ENCODE results near the gene ACSS1. TPM values are rescaled to one million over a fixed set of nuclear protein-coding genes. Genes with fewer than 3 reads are reported as not detected.

ACSS1 gene
- total and polyA plus RNA-seq, 12 donors = 7.2 to 97.3 (median 16.9) TPM

DNA sequence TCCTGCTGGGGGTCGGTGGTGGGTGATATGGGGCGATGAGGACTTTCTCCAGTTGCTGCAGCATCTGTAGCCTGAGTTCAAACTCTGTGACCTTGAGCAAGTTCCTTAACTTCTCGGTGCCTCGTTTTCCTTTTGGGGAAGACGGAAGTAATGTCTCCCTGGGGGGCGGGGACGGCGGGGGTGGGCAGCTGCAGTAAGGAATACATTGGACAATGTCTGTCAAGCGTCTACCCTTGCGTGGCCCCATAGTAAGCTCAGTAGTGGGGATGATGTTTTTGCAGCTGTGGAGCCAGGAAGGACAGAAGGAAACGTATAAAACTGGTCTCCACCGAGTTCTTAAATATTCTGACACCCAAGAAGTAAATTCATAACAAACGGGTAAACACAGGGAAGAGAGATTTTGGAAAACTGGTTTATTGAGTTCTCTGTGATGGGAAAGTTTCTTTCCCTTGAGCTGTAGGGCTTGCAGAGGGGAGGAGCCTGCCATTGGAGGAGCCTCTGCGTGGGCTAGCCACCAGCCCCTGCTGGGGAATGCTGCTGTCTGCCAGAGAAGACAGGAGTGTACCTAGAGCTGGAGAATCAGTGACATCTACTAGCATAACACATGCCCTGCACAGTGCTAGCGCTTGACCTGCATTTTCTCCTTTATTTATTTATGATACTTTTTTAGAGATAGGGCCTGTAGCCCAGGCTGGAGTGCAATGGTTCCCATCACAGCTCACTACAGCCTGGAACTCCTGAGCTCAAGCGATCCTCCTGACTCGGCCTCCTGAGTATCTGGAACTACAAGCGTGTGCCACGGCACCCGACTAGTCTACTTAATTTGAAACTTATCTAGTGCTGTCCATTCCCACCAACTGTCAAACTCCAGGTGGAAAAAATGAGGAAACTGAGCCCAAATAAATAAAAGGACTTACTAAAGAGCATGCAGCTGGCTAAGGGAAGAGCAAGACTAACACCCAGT lies 1.2 kb upstream of the ACSS1 start:
- no peak for TF ChIP-seq POLR2A (IDR thresholded peaks at IDR 0.05)
- TF ChIP-seq, protein P1, sequence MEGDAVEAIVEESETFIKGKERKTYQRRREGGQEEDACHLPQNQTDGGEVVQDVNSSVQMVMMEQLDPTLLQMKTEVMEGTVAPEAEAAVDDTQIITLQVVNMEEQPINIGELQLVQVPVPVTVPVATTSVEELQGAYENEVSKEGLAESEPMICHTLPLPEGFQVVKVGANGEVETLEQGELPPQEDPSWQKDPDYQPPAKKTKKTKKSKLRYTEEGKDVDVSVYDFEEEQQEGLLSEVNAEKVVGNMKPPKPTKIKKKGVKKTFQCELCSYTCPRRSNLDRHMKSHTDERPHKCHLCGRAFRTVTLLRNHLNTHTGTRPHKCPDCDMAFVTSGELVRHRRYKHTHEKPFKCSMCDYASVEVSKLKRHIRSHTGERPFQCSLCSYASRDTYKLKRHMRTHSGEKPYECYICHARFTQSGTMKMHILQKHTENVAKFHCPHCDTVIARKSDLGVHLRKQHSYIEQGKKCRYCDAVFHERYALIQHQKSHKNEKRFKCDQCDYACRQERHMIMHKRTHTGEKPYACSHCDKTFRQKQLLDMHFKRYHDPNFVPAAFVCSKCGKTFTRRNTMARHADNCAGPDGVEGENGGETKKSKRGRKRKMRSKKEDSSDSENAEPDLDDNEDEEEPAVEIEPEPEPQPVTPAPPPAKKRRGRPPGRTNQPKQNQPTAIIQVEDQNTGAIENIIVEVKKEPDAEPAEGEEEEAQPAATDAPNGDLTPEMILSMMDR (IDR thresholded peaks at IDR 0.05) = no peak
- peak in 3 of 7 donors; percentile 16 to 31 (median 21) for DNase-seq
- WGBS, 4 donors = 30 to 36% (median 34%) methylated on average over 17 to 20 of the region's 20 CpGs
- intact Hi-C loops (cut with DNase I) = no loop called here
- H3K4me1 ChIP-seq (replicated peaks in 1 of 2) = peaks cover 28 to 41% of the 10 kb centered on the region in 2 donors
- H3K4me3 ChIP-seq = peak overlapping the region in 3 of 4 donors; percentile 71 to 79 (median 71)
- H3K27ac ChIP-seq = peak overlapping the region in 4 of 5 donors; percentile 73 to 94 (median 82)
- no peaks in the 10 kb centered on the region for H3K27me3 ChIP-seq
- H3K36me3 ChIP-seq (replicated peaks in 1 of 2) = no peaks in the 10 kb centered on the region
- H3K9me3 ChIP-seq (replicated peaks in 1 of 3) = no peaks in the 10 kb centered on the region

DNA sequence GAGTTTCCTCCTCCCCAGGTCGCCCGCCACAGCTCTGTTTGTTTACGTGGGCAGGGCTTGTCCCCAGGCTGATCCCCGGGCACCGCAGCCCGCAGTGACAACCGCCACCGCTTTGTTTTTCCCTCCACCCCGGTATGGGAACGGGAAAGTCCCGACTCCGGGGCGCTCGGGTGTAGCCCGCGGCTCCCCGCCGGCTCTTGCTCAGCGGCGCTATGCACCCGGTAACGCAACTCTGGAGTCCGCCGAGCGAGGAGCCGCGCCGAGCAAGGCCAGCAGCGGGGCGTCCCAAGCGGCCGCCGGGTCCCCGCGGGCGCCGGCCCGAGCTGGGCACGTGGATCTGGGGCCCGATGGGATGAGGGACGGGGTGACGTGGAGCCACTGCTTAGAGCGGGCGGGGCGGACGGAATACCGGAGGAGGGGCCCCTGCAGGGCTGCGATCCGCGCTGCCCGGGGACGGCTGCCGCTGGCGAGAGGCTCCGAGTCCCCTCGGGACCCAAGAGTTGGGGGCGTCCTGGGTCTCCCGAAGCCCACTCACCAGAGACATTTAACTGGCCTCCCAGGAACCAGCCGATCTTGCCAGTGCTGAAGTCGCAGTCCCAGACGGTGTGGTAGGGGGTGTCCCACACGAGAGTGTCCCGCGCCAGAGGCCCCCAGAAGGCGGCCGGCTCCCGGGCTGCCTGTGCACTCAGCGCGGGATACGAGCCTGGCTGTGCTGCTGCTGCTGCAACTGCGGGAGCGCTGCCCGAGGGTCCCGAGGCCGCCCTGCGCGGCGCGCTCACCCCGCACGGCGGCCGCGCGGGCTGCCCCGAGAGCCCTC lies 497 bp downstream of the ACSS1 start:
- Histone ChIP-seq H3K36me3 (replicated peaks in 1 of 2) (no peaks in the 10 kb centered on the region), H3K27ac (peak overlapping the region; percentile 48 to 94 (median 82)), H3K4me3 (peak overlapping the region; percentile 11 to 79 (median 71)), H3K9me3 (replicated peaks in 1 of 3) (no peaks in the 10 kb centered on the region), H3K27me3 (no peaks in the 10 kb centered on the region), H3K4me1 (replicated peaks in 1 of 2) (peaks cover 34 to 58% of the 10 kb centered on the region in 2 donors)
- DNase-seq = peak; percentile 69 to 82 (median 75)
- TF ChIP-seq, protein P1 (IDR thresholded peaks at IDR 0.05) = no peak
- TF ChIP-seq POLR2A (IDR thresholded peaks at IDR 0.05) = peak in 1 of 2 donors; percentile 51
- intact Hi-C loops (cut with DNase I) = no loop called here
- WGBS, 4 donors = 0% methylated on average over 17 to 86 of the region's 86 CpGs; no CpG with 5 or more reads in 1 of the 4 donors

DNA sequence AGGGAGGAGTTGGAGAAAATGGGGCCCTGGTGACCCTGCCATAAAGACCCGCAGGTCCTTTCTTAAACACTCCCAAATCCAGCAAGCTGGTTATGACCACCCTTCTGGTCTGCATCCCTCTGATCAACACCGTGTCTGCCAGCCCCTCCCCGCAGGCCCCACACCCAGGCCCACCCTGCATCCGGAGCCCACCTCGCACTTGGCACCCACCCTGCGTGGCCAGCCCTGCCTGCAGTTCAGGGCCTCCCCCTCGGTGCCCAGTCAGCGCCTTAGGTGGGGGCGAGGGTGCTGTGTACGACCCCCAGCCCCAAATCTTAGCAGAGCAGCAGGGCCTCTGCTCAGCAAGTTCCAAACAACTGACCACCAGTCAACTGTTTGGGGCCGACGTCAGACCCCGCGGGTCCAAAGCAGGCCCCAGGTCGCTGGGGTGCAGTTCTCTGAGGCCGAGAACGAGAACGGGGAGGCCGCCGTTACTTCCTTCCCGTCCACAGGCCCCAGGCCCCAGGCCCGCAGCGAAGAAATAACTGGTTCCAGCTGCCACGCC lies 1.2 kb downstream of the ACSS1 start:
- H3K4me1 ChIP-seq (replicated peaks in 1 of 2) = peaks cover 35 to 65% of the 10 kb centered on the region in 2 donors
- H3K36me3 ChIP-seq (replicated peaks in 1 of 2) = no peaks in the 10 kb centered on the region
- 9 to 18% (median 13%) methylated on average over 3 to 24 of the region's 24 CpGs for whole genome bisulfite sequencing, 4 donors
- H3K9me3 ChIP-seq (replicated peaks in 1 of 3) = no peaks in the 10 kb centered on the region
- H3K4me3 ChIP-seq = peak overlapping the region in 3 of 4 donors; percentile 71 to 79 (median 71)
- TF ChIP-seq, protein P1 (IDR thresholded peaks at IDR 0.05) = no peak
- no peak for TF ChIP-seq POLR2A (IDR thresholded peaks at IDR 0.05)
- H3K27me3 ChIP-seq = no peaks in the 10 kb centered on the region
- no peak for DNase-seq
- H3K27ac ChIP-seq = peak overlapping the region; percentile 48 to 94 (median 82)
- intact Hi-C loops (cut with DNase I) = no loop called here
